ENCODE measurements around the gene DAP. TPM values are rescaled to one million over a fixed set of nuclear protein-coding genes. Genes with fewer than 3 reads are reported as not detected.
"Not testable (repeated sequence)": the region's sequence is repeated elsewhere in the genome, so short reads cannot be mapped to it uniquely, and the experiment has no call there.

DAP gene
- total and polyA plus RNA-seq, 7 experiments from 2014 or later = 31.9 to 91.6 (median 43.0) TPM

GRCh38 chr5:10718617-10719016, 42.4 kb downstream of the DAP start:
- H3K27ac ChIP-seq (ENCODE audit: low read depth, low read length); H3K4me3 ChIP-seq (ENCODE audit: low read length); ATAC-seq; H3K27me3 ChIP-seq (ENCODE audit: control insufficient read depth in 2 of 2, insufficient read depth in 2 of 2, low read length in 2 of 2); H3K4me1 ChIP-seq (ENCODE audit: control insufficient read depth in 2 of 2, insufficient read depth in 2 of 2, low read length in 2 of 2); CTCF ChIA-PET; POLR2A ChIA-PET; intact Hi-C loops (cut with micrococcal nuclease); H3K27me3 Mint-ChIP-seq; DNase-seq; H3K4me1 Mint-ChIP-seq; H3K36me3 ChIP-seq (ENCODE audit: control insufficient read depth in 2 of 3, insufficient read depth in 3 of 3, low read length in 3 of 3); H3K9me3 ChIP-seq (ENCODE audit: control insufficient read depth in 2 of 3, low read length in 3 of 3); H3K9me3 Mint-ChIP-seq; H3K4me3 Mint-ChIP-seq; H3K27ac Mint-ChIP-seq: not testable (repeated sequence)
- H3K36me3 Mint-ChIP-seq = peaks cover 8 to 66% (median 39%) of the 10 kb centered on the region in 5 donors

- H3K27me3 Mint-ChIP-seq; H3K36me3 ChIP-seq (ENCODE audit: control insufficient read depth in 2 of 3, insufficient read depth in 3 of 3, low read length in 3 of 3); H3K4me1 ChIP-seq (ENCODE audit: control insufficient read depth in 2 of 2, insufficient read depth in 2 of 2, low read length in 2 of 2); H3K4me1 Mint-ChIP-seq; H3K4me3 ChIP-seq (ENCODE audit: low read length); POLR2A ChIA-PET; H3K9me3 Mint-ChIP-seq; ATAC-seq; H3K27me3 ChIP-seq (ENCODE audit: control insufficient read depth in 2 of 2, insufficient read depth in 2 of 2, low read length in 2 of 2); H3K27ac Mint-ChIP-seq; DNase-seq; H3K27ac ChIP-seq (ENCODE audit: low read depth, low read length); H3K4me3 Mint-ChIP-seq; CTCF ChIA-PET; intact Hi-C loops (cut with micrococcal nuclease); H3K9me3 ChIP-seq (ENCODE audit: control insufficient read depth in 2 of 3, low read length in 3 of 3): not testable (repeated sequence)
- H3K36me3 Mint-ChIP-seq = peaks cover 5 to 66% (median 35%) of the 10 kb centered on the region in 5 donors
These were observed 44.2 kb downstream of the DAP start for GRCh38 chr5:10716825-10717224.

- Histone ChIP-seq H3K27ac (ENCODE audit: low read depth, low read length) (no peak overlapping the region), H3K36me3 (ENCODE audit: control insufficient read depth in 2 of 3, insufficient read depth in 3 of 3, low read length in 3 of 3) (no peaks in the 10 kb centered on the region), H3K4me3 (ENCODE audit: low read length) (no peak overlapping the region), H3K4me1 (ENCODE audit: control insufficient read depth in 2 of 2, insufficient read depth in 2 of 2, low read length in 2 of 2) (no peaks in the 10 kb centered on the region), H3K27me3 (ENCODE audit: control insufficient read depth in 2 of 2, insufficient read depth in 2 of 2, low read length in 2 of 2) (no peaks in the 10 kb centered on the region), H3K9me3 (ENCODE audit: control insufficient read depth in 2 of 3, low read length in 3 of 3) (no peaks in the 10 kb centered on the region)
- H3K36me3 Mint-ChIP-seq = peaks cover 0 to 62% (median 30%) of the 10 kb centered on the region in 5 donors
- DNase-seq (no peak), ATAC-seq (no peak)
- H3K27ac Mint-ChIP-seq = no peak overlapping the region
- POLR2A ChIA-PET = no interaction called here
- H3K4me1 Mint-ChIP-seq = peaks cover 0 to 17% (median 10%) of the 10 kb centered on the region in 7 donors
- no peaks in the 10 kb centered on the region for H3K27me3 Mint-ChIP-seq
- no peak overlapping the region for H3K4me3 Mint-ChIP-seq
- CTCF ChIA-PET = no interaction called here
- intact Hi-C loops (cut with micrococcal nuclease) = no loop called here
- no peaks in the 10 kb centered on the region for H3K9me3 Mint-ChIP-seq
These were observed 45.3 kb downstream of the DAP start for GRCh38 chr5:10715605-10716290.

GRCh38 chr5:10712574-10713366, 48.3 kb downstream of the DAP start:
- Mint-ChIP-seq H3K4me1 (peaks cover 6 to 23% (median 13%) of the 10 kb centered on the region in 7 donors), H3K36me3 (peaks cover 0 to 43% (median 24%) of the 10 kb centered on the region in 5 donors), H3K9me3 (no peaks in the 10 kb centered on the region), H3K27me3 (no peaks in the 10 kb centered on the region), H3K4me3 (no peak overlapping the region), H3K27ac (no peak overlapping the region)
- Histone ChIP-seq H3K4me3 (ENCODE audit: low read length) (no peak overlapping the region), H3K9me3 (ENCODE audit: control insufficient read depth in 2 of 3, low read length in 3 of 3) (no peaks in the 10 kb centered on the region), H3K36me3 (ENCODE audit: control insufficient read depth in 2 of 3, insufficient read depth in 3 of 3, low read length in 3 of 3) (no peaks in the 10 kb centered on the region), H3K27me3 (ENCODE audit: control insufficient read depth in 2 of 2, insufficient read depth in 2 of 2, low read length in 2 of 2) (no peaks in the 10 kb centered on the region), H3K27ac (ENCODE audit: low read depth, low read length) (no peak overlapping the region), H3K4me1 (ENCODE audit: control insufficient read depth in 2 of 2, insufficient read depth in 2 of 2, low read length in 2 of 2) (no peaks in the 10 kb centered on the region)
- DNase-seq (no peak), ATAC-seq (no peak)
- intact Hi-C loops (cut with micrococcal nuclease) = no loop called here
- POLR2A ChIA-PET = no interaction called here
- CTCF ChIA-PET = no interaction called here

- H3K27ac ChIP-seq (ENCODE audit: low read depth, low read length) = no peak overlapping the region
- intact Hi-C loops (cut with micrococcal nuclease) = no loop called here
- Mint-ChIP-seq H3K27ac (peak overlapping the region in 2 of 9 donors; percentile 37 to 59), H3K27me3 (no peaks in the 10 kb centered on the region), H3K36me3 (peaks cover 0 to 35% (median 18%) of the 10 kb centered on the region in 5 donors), H3K4me3 (no peak overlapping the region), H3K4me1 (peaks cover 11 to 30% (median 20%) of the 10 kb centered on the region in 7 donors), H3K9me3 (no peaks in the 10 kb centered on the region)
- no peaks in the 10 kb centered on the region for H3K4me1 ChIP-seq (ENCODE audit: control insufficient read depth in 2 of 2, insufficient read depth in 2 of 2, low read length in 2 of 2)
- ChIA-PET POLR2A (no interaction called here), CTCF (no interaction called here)
- no peaks in the 10 kb centered on the region for H3K36me3 ChIP-seq (ENCODE audit: control insufficient read depth in 2 of 3, insufficient read depth in 3 of 3, low read length in 3 of 3)
- H3K9me3 ChIP-seq (ENCODE audit: control insufficient read depth in 2 of 3, low read length in 3 of 3) = no peaks in the 10 kb centered on the region
- H3K4me3 ChIP-seq (ENCODE audit: low read length) = no peak overlapping the region
- no peaks in the 10 kb centered on the region for H3K27me3 ChIP-seq (ENCODE audit: control insufficient read depth in 2 of 2, insufficient read depth in 2 of 2, low read length in 2 of 2)
- no peak for DNase-seq
- no peak for ATAC-seq
These were observed 49.5 kb downstream of the DAP start for GRCh38 chr5:10711562-10711961.

GRCh38 chr5:10710513-10711128, 50.4 kb downstream of the DAP start:
- H3K4me1 ChIP-seq (ENCODE audit: control insufficient read depth in 2 of 2, insufficient read depth in 2 of 2, low read length in 2 of 2) = no peaks in the 10 kb centered on the region
- no peak for DNase-seq
- no peak overlapping the region for H3K27ac Mint-ChIP-seq
- CTCF ChIA-PET = no interaction called here
- H3K9me3 ChIP-seq (ENCODE audit: control insufficient read depth in 2 of 3, low read length in 3 of 3) = no peaks in the 10 kb centered on the region
- H3K36me3 Mint-ChIP-seq = peaks cover 0 to 27% (median 13%) of the 10 kb centered on the region in 5 donors
- intact Hi-C loops (cut with micrococcal nuclease) = no loop called here
- H3K4me1 Mint-ChIP-seq = peaks cover 18 to 39% (median 28%) of the 10 kb centered on the region in 7 donors
- H3K27me3 Mint-ChIP-seq = no peaks in the 10 kb centered on the region
- H3K36me3 ChIP-seq (ENCODE audit: control insufficient read depth in 2 of 3, insufficient read depth in 3 of 3, low read length in 3 of 3) = no peaks in the 10 kb centered on the region
- ATAC-seq = no peak
- H3K4me3 ChIP-seq (ENCODE audit: low read length) = no peak overlapping the region
- peak overlapping the region in 1 of 10 donors; percentile 38 for H3K4me3 Mint-ChIP-seq
- POLR2A ChIA-PET = no interaction called here
- no peak overlapping the region for H3K27ac ChIP-seq (ENCODE audit: low read depth, low read length)
- H3K27me3 ChIP-seq (ENCODE audit: control insufficient read depth in 2 of 2, insufficient read depth in 2 of 2, low read length in 2 of 2) = no peaks in the 10 kb centered on the region
- H3K9me3 Mint-ChIP-seq = no peaks in the 10 kb centered on the region

All from naive thymus-derived CD4-positive, alpha-beta T cell (primary cell).